MCF 10A (cell line): Measurements from ENCODE around the gene HIGD1B. TPM values are rescaled to one million over a fixed set of nuclear protein-coding genes. Genes with fewer than 3 reads are reported as not detected.

Experiments used
- BruUV-seq: library from RNA; stranded (reverse); fragments of 400-500 nt; replicated peaks from 2 replicates; lab custom pipeline; 2021; lab: Mats Ljungman, UMichigan
- CTCF ChIA-PET: fragments of 300-600 bp; sonication (Branson Sonifier 250); formaldehyde crosslinking; extraction: SDS; loops from one replicate; lab custom pipeline; 2021; ENCODE audit warnings: antibody characterized with exemption, inconsistent platforms; lab: Yijun Ruan, JAX
- POLR2A ChIA-PET: fragments of 300-600, 350-650 bp; sonication (Branson Sonifier 250); formaldehyde crosslinking; extraction: SDS; loops from one replicate; lab custom pipeline; 2020; ENCODE audit warnings: antibody characterized with exemption, inconsistent platforms; lab: Yijun Ruan, JAX
- DNase-seq: peaks from one replicate; pipeline ENCODE4 v3.0.0-alpha.2; 2018; ENCODE audit not compliant: unreplicated experiment
- H3K27ac Mint-ChIP-seq: one replicate; pipeline ENCODE4 v1.8.0; 2022; ENCODE audit warnings: mild to moderate bottlenecking, low read depth, mixed read lengths; ENCODE audit not compliant: unreplicated experiment
- H3K27me3 Mint-ChIP-seq: one replicate; pipeline ENCODE4 v1.8.0; 2022; ENCODE audit warnings: mixed read lengths; ENCODE audit not compliant: insufficient read depth, unreplicated experiment
- H3K36me3 Mint-ChIP-seq: one replicate; pipeline ENCODE4 v1.8.0; 2022; ENCODE audit warnings: mild to moderate bottlenecking, moderate library complexity, mixed read lengths; ENCODE audit not compliant: insufficient read depth, unreplicated experiment
- H3K4me1 Mint-ChIP-seq: one replicate; pipeline ENCODE4 v1.8.0; 2022; ENCODE audit warnings: mixed read lengths; ENCODE audit not compliant: insufficient read depth, unreplicated experiment
- H3K4me3 Mint-ChIP-seq: one replicate; pipeline ENCODE4 v1.8.0; 2022; ENCODE audit warnings: mild to moderate bottlenecking, moderate library complexity, mixed read lengths; ENCODE audit not compliant: unreplicated experiment
- H3K9me3 Mint-ChIP-seq: one replicate; pipeline ENCODE4 v1.8.0; 2022; ENCODE audit warnings: mixed read lengths; ENCODE audit not compliant: unreplicated experiment
- CTCF ChIP-seq: fragments of 200-600 bp; IDR thresholded peaks from one replicate; pipeline ENCODE4 v1.8.0; 2022; ENCODE audit warnings: antibody characterized with exemption, mild to moderate bottlenecking; ENCODE audit not compliant: unreplicated experiment
- intact Hi-C: fragments of 100-400 bp; cut with micrococcal nuclease; formaldehyde crosslinking; loops from 2 replicates; pipeline ENCODE4 v1.14.1; 2022
- total RNA-seq: library from RNA; stranded (reverse); gene quantifications from 2 replicates; pipeline ENCODE4 v1.2.3, GENCODE V29; 2022

Gene HIGD1B
- total RNA-seq, 1 experiment from 2014 or later, result not detected

GRCh38 chr17:44881145-44881544, 33.5 kb downstream of the HIGD1B start:
- CTCF ChIA-PET, result interaction anchor here (0.7 to 1.9 kb wide), 9 partner anchors 11 to 106 kb away, joined by 3 to 12 read pairs (median 3); no protein-coding TSS in a partner anchor
- H3K4me3 Mint-ChIP-seq, result no peak overlapping the region
- intact Hi-C loops, result no loop called here
- POLR2A ChIA-PET, result interaction anchor here (0.6 to 1.7 kb wide), 4 partner anchors 18 to 453 kb away, joined by 3 to 6 read pairs (median 4); partner anchors contain the start of gene EFTUD2
- H3K27ac Mint-ChIP-seq, result no peak overlapping the region
- DNase-seq, result no peak
- no peaks in the 10 kb centered on the region for H3K27me3 Mint-ChIP-seq
- H3K36me3 Mint-ChIP-seq, result peaks cover 88% of the 10 kb centered on the region
- no peak for TF ChIP-seq CTCF
- H3K4me1 Mint-ChIP-seq, result no peaks in the 10 kb centered on the region
- no peaks in the 10 kb centered on the region for H3K9me3 Mint-ChIP-seq
- BruUV-seq, result no TSS peak

GRCh38 chr17:44884941-44885340, 37.3 kb downstream of the HIGD1B start:
- no peak for DNase-seq
- BruUV-seq, result no TSS peak
- Mint-ChIP-seq H3K9me3 (no peaks in the 10 kb centered on the region), H3K36me3 (peaks cover 67% of the 10 kb centered on the region), H3K4me1 (no peaks in the 10 kb centered on the region), H3K27me3 (no peaks in the 10 kb centered on the region), H3K27ac (no peak overlapping the region), H3K4me3 (no peak overlapping the region)
- intact Hi-C loops, result no loop called here
- POLR2A ChIA-PET, result interaction anchor here (1.2 to 1.7 kb wide), 2 partner anchors 10 to 13 kb away, joined by 4 read pairs; no protein-coding TSS in a partner anchor
- no peak for TF ChIP-seq CTCF
- CTCF ChIA-PET, result interaction anchor here (0.6 to 1.1 kb wide), 3 partner anchors 11 to 105 kb away, joined by 3 to 5 read pairs (median 3); no protein-coding TSS in a partner anchor

- DNase-seq, result no peak
- H3K27ac Mint-ChIP-seq, result no peak overlapping the region
- CTCF ChIA-PET, result no interaction called here
- no peak overlapping the region for H3K4me3 Mint-ChIP-seq
- H3K4me1 Mint-ChIP-seq, result no peaks in the 10 kb centered on the region
- no peaks in the 10 kb centered on the region for H3K27me3 Mint-ChIP-seq
- no peak for TF ChIP-seq CTCF
- no TSS peak for BruUV-seq
- H3K9me3 Mint-ChIP-seq, result no peaks in the 10 kb centered on the region
- POLR2A ChIA-PET, result no interaction called here
- intact Hi-C loops, result no loop called here
- H3K36me3 Mint-ChIP-seq, result peaks cover 55% of the 10 kb centered on the region
Measured at GRCh38 chr17:44887016-44887415, 39.3 kb downstream of the HIGD1B start.

GRCh38 chr17:44887971-44888954, 40.6 kb downstream of the HIGD1B start:
- Mint-ChIP-seq H3K4me3 (no peak overlapping the region), H3K27me3 (no peaks in the 10 kb centered on the region), H3K9me3 (no peaks in the 10 kb centered on the region), H3K36me3 (peaks cover 55% of the 10 kb centered on the region), H3K27ac (no peak overlapping the region), H3K4me1 (no peaks in the 10 kb centered on the region)
- BruUV-seq, result no TSS peak
- no peak for TF ChIP-seq CTCF
- ChIA-PET CTCF (no interaction called here), POLR2A (no interaction called here)
- DNase-seq, result no peak
- intact Hi-C loops, result no loop called here
